Sigmoid colon (tissue), 4 donors: Measurements from ENCODE around the gene SNX1.

Experiments
- EP300 ChIP-seq, 4 donors: sonication (generic); formaldehyde crosslinking; IDR thresholded peaks; one replicate each; pipeline ENCODE4 v1.6.1; 2017; ENCODE audit warnings: antibody characterized with exemption in 4 of 4
- POLR2A ChIP-seq, 2 donors: fragments of 450-650 bp; IDR thresholded peaks; one replicate each; pipeline ENCODE4 v1.6.1; 2016; ENCODE audit warnings: antibody characterized with exemption in 2 of 2, mild to moderate bottlenecking in 2 of 2, moderate library complexity in 2 of 2
- POLR2AphosphoS5 ChIP-seq, 4 donors: sonication (generic); formaldehyde crosslinking; IDR thresholded peaks; one replicate each; pipeline ENCODE4 v1.6.1; 2017; ENCODE audit warnings: antibody characterized with exemption in 4 of 4
- TF ChIP-seq, protein P1 (sequence below), 4 experiments: fragments of 450-650 bp in 3 of 4; fragments of 200-600 bp in 1 of 4; IDR thresholded peaks; one replicate each; pipeline ENCODE4 v1.5.1; 2016 to 2019; ENCODE audit warnings: antibody characterized with exemption in 4 of 4, mild to moderate bottlenecking in 3 of 4, moderate library complexity in 2 of 4

DNA sequence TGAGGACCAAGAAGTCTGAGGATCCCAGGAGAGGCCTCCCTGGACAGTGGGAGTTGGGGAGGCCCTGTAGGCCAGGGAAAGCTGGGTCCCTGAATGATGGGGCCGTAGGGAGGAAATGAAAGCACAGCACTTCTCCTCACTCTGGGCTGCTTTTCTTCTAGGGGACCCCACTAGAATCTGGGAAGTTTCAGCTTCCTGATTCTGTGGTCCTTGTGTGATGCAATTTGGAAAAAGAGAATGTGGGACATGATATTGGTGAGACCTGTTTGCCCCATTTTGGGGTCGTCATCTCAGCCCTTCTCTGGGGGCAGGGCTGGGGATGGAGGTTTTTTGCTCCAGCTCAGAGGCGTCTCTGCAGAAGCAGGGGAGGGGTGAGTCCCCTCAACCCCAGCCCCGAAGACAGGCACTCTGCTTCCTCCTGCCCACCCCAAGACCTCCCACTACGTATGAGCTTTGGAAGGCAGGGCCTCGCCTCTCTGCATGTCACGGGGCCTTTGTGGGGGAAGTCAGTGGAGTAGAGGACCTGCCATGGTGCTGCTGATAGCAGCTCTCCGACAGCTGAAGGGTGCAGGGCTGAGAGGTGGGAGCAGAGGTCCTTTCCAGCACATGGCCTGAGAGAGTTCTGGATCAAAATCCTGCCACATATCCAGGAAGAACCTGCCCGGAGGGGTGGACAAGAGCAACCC lies 54.3 kb downstream of the SNX1 start:
- TF ChIP-seq, protein P1, sequence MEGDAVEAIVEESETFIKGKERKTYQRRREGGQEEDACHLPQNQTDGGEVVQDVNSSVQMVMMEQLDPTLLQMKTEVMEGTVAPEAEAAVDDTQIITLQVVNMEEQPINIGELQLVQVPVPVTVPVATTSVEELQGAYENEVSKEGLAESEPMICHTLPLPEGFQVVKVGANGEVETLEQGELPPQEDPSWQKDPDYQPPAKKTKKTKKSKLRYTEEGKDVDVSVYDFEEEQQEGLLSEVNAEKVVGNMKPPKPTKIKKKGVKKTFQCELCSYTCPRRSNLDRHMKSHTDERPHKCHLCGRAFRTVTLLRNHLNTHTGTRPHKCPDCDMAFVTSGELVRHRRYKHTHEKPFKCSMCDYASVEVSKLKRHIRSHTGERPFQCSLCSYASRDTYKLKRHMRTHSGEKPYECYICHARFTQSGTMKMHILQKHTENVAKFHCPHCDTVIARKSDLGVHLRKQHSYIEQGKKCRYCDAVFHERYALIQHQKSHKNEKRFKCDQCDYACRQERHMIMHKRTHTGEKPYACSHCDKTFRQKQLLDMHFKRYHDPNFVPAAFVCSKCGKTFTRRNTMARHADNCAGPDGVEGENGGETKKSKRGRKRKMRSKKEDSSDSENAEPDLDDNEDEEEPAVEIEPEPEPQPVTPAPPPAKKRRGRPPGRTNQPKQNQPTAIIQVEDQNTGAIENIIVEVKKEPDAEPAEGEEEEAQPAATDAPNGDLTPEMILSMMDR (IDR thresholded peaks at IDR 0.05), result no peak
- TF ChIP-seq POLR2A (IDR thresholded peaks at IDR 0.05) (no peak), EP300 (IDR thresholded peaks at IDR 0.05) (no peak), POLR2AphosphoS5 (IDR thresholded peaks at IDR 0.05) (no peak)
